ENCODE measurements around the gene FBXO41.

GRCh38 chr2:73263540-73264331 lies 20.5 kb downstream of the FBXO41 start:
- TF ChIP-seq EZH2 (IDR thresholded peaks at IDR 0.05; ENCODE audit: borderline replicate concordance, insufficient read depth, low read length, poor library complexity, severe bottlenecking) = no peak
- no peak for TF ChIP-seq CTCF (IDR thresholded peaks at IDR 0.05; ENCODE audit: poor library complexity, severe bottlenecking)
- TF ChIP-seq POLR2AphosphoS5 (IDR thresholded peaks at IDR 0.05) = no peak
- no peak for TF ChIP-seq REST (IDR thresholded peaks at IDR 0.05; ENCODE audit: borderline replicate concordance)
- no peak for TF ChIP-seq EP300 (conservative IDR thresholded peaks at IDR 0.05; ENCODE audit: poor library complexity, severe bottlenecking)
- no peak for TF ChIP-seq TAF1 (IDR thresholded peaks at IDR 0.05; ENCODE audit: low read depth)
- no peak for TF ChIP-seq RAD21 (conservative IDR thresholded peaks at IDR 0.05)
- TF ChIP-seq SMC3 (conservative IDR thresholded peaks at IDR 0.05; ENCODE audit: poor library complexity) = no peak
- TF ChIP-seq MXI1 (conservative IDR thresholded peaks at IDR 0.05; ENCODE audit: poor library complexity, severe bottlenecking) = no peak

All from neural cell (in vitro differentiated cells).